OCI-LY3 (cell line): ENCODE measurements around the gene CERS6.

Experiments used
- H2AFZ ChIP-seq: fragments of 200-600, 300-600 bp; shearing (Covaris generic); 2 replicates; pipeline ENCODE4 v1.6.0; 2014; ENCODE audit warnings: antibody characterized with exemption, low read depth, low read length
- H3K27ac ChIP-seq: fragments of 200-600, 300-600 bp; sonication (generic); 2 replicates; pipeline ENCODE4 v1.5.1; 2014; ENCODE audit warnings: mild to moderate bottlenecking, low read length, moderate library complexity, mixed read lengths
- H3K27me3 ChIP-seq: fragments of 200-600, 300-600 bp; sonication (generic); 2 replicates; pipeline ENCODE4 v1.6.1; 2014; ENCODE audit warnings: low read depth, low read length, mixed read lengths
- H3K36me3 ChIP-seq: fragments of 200-600, 300-600 bp; sonication (generic); replicated peaks from 2 replicates; pipeline ENCODE3; 2014; ENCODE audit warnings: low read depth, low read length, mixed read lengths
- H3K4me1 ChIP-seq: fragments of 300-600, 200-600 bp; sonication (generic); 2 replicates; pipeline ENCODE4 v1.6.1; 2014; ENCODE audit warnings: low read length, mixed read lengths
- H3K4me2 ChIP-seq: fragments of 200-600, 300-600 bp; sonication (generic); 2 replicates; pipeline ENCODE4 v1.6.1; 2014; ENCODE audit warnings: low read length, mixed read lengths
- H3K4me3 ChIP-seq: fragments of 300-600, 200-600 bp; sonication (generic); 2 replicates; pipeline ENCODE4 v1.5.1; 2014; ENCODE audit warnings: antibody characterized with exemption, mild to moderate bottlenecking, low read length, moderate library complexity
- H3K79me2 ChIP-seq: fragments of 300-600, 200-600 bp; shearing (Covaris generic); 2 replicates; pipeline ENCODE4 v1.6.1; 2014; ENCODE audit warnings: mild to moderate bottlenecking, low read length, mixed read lengths
- H3K9ac ChIP-seq: fragments of 300-600, 200-600 bp; shearing (Covaris generic); 2 replicates; pipeline ENCODE4 v1.6.0; 2014; ENCODE audit warnings: mild to moderate bottlenecking, low read length, moderate library complexity
- H3K9me3 ChIP-seq: fragments of 200-600, 300-600 bp; shearing (Covaris generic); 2 replicates; pipeline ENCODE4 v1.6.1; 2014; ENCODE audit warnings: low read length, mixed read lengths; ENCODE audit not compliant: insufficient read depth
- H4K20me1 ChIP-seq: fragments of 200-600, 300-600 bp; sonication (generic); 2 replicates; pipeline ENCODE4 v1.6.1; 2016; ENCODE audit warnings: low read length, mixed read lengths; ENCODE audit not compliant: insufficient read depth
- CTCF ChIP-seq: fragments of 200-600, 300-600 bp; sonication (generic); IDR thresholded peaks from 2 replicates; pipeline ENCODE4 v1.5.1; 2014; ENCODE audit warnings: antibody characterized with exemption, low read length, low read depth
- EZH2phosphoT487 ChIP-seq: fragments of 200-600 bp; shearing (Covaris generic); IDR thresholded peaks from 2 replicates; pipeline ENCODE4 v1.6.1; 2018; ENCODE audit warnings: antibody characterized with exemption, mixed run types, low read depth

Gene CERS6

GRCh38 chr2:168752361-168752760, 296.3 kb downstream of the CERS6 start:
- Histone ChIP-seq H3K27me3 (no peaks in the 10 kb centered on the region), H3K4me3 (no peak overlapping the region), H3K4me2 (no peak overlapping the region), H3K79me2 (no peaks in the 10 kb centered on the region), H3K9me3 (no peaks in the 10 kb centered on the region), H3K27ac (no peak overlapping the region), H2AFZ (no peak overlapping the region), H4K20me1 (no peaks in the 10 kb centered on the region), H3K4me1 (no peaks in the 10 kb centered on the region), H3K9ac (no peak overlapping the region), H3K36me3 (no peaks in the 10 kb centered on the region)
- TF ChIP-seq CTCF (no peak), EZH2phosphoT487 (no peak)

DNA sequence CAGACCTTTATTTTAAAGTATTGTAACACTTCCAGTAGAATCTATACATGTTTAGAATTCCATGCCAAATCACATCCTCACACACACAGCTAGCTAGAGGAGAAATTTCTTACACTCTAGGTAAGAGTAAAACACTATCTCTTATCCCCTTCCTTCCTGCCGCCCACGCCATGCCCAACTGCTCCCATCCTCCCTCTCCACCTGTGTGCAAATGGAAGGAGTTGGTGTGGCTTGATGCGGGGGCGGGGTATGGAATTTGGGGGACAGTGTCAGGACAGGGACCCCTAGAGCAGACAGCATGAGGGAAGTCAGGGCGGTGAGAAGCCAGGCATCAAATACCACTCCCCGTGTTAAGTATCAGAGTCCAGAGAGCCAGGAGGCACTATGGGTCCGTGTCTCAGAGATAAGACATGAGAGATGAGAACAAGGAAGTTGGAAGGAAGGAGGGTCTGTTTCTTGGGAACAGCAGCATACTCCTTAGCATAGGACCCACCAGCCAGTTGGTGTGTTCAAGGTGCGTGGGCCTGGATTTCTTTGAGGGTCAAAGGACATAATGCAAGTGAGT, 297.8 kb downstream of the CERS6 start:
- H2AFZ ChIP-seq: no peak overlapping the region
- H3K36me3 ChIP-seq: no peaks in the 10 kb centered on the region
- H3K4me3 ChIP-seq: no peak overlapping the region
- no peak overlapping the region for H3K4me2 ChIP-seq
- H3K27me3 ChIP-seq: no peaks in the 10 kb centered on the region
- no peak overlapping the region for H3K9ac ChIP-seq
- H3K79me2 ChIP-seq: no peaks in the 10 kb centered on the region
- no peaks in the 10 kb centered on the region for H3K4me1 ChIP-seq
- H3K27ac ChIP-seq: no peak overlapping the region
- TF ChIP-seq CTCF: no peak
- no peak for TF ChIP-seq EZH2phosphoT487
- no peaks in the 10 kb centered on the region for H3K9me3 ChIP-seq
- H4K20me1 ChIP-seq: no peaks in the 10 kb centered on the region

- H3K27ac ChIP-seq: no peak overlapping the region
- no peaks in the 10 kb centered on the region for H3K79me2 ChIP-seq
- no peak overlapping the region for H2AFZ ChIP-seq
- no peaks in the 10 kb centered on the region for H3K27me3 ChIP-seq
- H4K20me1 ChIP-seq: no peaks in the 10 kb centered on the region
- TF ChIP-seq CTCF (no peak), EZH2phosphoT487 (no peak)
- no peaks in the 10 kb centered on the region for H3K9me3 ChIP-seq
- H3K4me2 ChIP-seq: no peak overlapping the region
- no peak overlapping the region for H3K9ac ChIP-seq
- H3K4me3 ChIP-seq: no peak overlapping the region
- H3K36me3 ChIP-seq: no peaks in the 10 kb centered on the region
- no peaks in the 10 kb centered on the region for H3K4me1 ChIP-seq
These were observed 301.2 kb downstream of the CERS6 start for GRCh38 chr2:168757223-168757622.

- H3K9me3 ChIP-seq: no peaks in the 10 kb centered on the region
- H3K4me3 ChIP-seq: no peak overlapping the region
- no peaks in the 10 kb centered on the region for H3K27me3 ChIP-seq
- TF ChIP-seq CTCF (peak; percentile 84), EZH2phosphoT487 (no peak)
- H3K27ac ChIP-seq: no peak overlapping the region
- H3K4me1 ChIP-seq: no peaks in the 10 kb centered on the region
- no peak overlapping the region for H3K4me2 ChIP-seq
- H3K36me3 ChIP-seq: no peaks in the 10 kb centered on the region
- no peaks in the 10 kb centered on the region for H4K20me1 ChIP-seq
- no peak overlapping the region for H2AFZ ChIP-seq
- no peak overlapping the region for H3K9ac ChIP-seq
- no peaks in the 10 kb centered on the region for H3K79me2 ChIP-seq
These were observed 303.1 kb downstream of the CERS6 start for GRCh38 chr2:168758970-168759820.
